Thoracic aorta (tissue), 2 donors: Measurements from ENCODE around the gene CLINT1. TPM values are rescaled to one million over a fixed set of nuclear protein-coding genes. Genes with fewer than 3 reads are reported as not detected.

Experiments
- ATAC-seq: fragments of 150-250 bp; one replicate; pipeline ENCODE4 v1.8.0; 2017; ENCODE audit warnings: low read depth; ENCODE audit not compliant: insufficient number of reproducible peaks, low FRiP score
- DNase-seq: peaks from one replicate; pipeline ENCODE4 v3.0.0-alpha.2; 2020; ENCODE audit warnings: low spot score
- H3K27ac ChIP-seq, 2 donors: fragments of 200-600 bp; sonication (generic); 1 replicate in 1 of 2; 2 replicates in 1 of 2; pipeline ENCODE4 v1.5.1; 2016; ENCODE audit warnings: mild to moderate bottlenecking in 2 of 2, moderate library complexity in 2 of 2
- H3K27me3 ChIP-seq: fragments of 200-600 bp; sonication (generic); replicated peaks from 2 replicates; pipeline ENCODE4 v1.6.0; 2016; ENCODE audit warnings: mild to moderate bottlenecking; ENCODE audit not compliant: insufficient read depth
- H3K36me3 ChIP-seq: fragments of 200-600 bp; sonication (generic); one replicate; pipeline ENCODE4 v1.5.1; 2016
- H3K4me1 ChIP-seq, 2 donors: fragments of 200-600 bp; sonication (generic); 1 replicate in 1 of 2; 2 replicates in 1 of 2; pipeline versions ENCODE4 v1.5.1 to v1.6.0; 2016; ENCODE audit warnings: low read depth in 2 of 2, mild to moderate bottlenecking in 1 of 2; ENCODE audit not compliant: control insufficient read depth in 1 of 2
- H3K4me3 ChIP-seq: fragments of 200-600 bp; sonication (generic); 2 replicates; pipeline ENCODE4 v1.5.1; 2016; ENCODE audit warnings: mild to moderate bottlenecking
- H3K9me3 ChIP-seq: fragments of 200-600 bp; sonication (generic); 2 replicates; pipeline ENCODE4 v1.5.1; 2016
- CTCF ChIP-seq: fragments of 200-600 bp; sonication (generic); IDR thresholded peaks from one replicate; pipeline ENCODE4 v1.5.1; 2019; ENCODE audit warnings: antibody characterized with exemption
- total RNA-seq, 2 donors: library from RNA; depleted of rRNA; stranded (reverse); fragments of >200 nt; gene quantifications; one replicate each; pipeline versions ENCODE4 v1.1.0 to v1.2.3, GENCODE V29; 2016

Gene CLINT1
- total RNA-seq, 2 donors from 2014 or later = 66.3 to 84.0 TPM

- Histone ChIP-seq H3K9me3 (no peaks in the 10 kb centered on the region), H3K27me3 (no peaks in the 10 kb centered on the region), H3K4me1 (no peaks in the 10 kb centered on the region), H3K4me3 (no peak overlapping the region), H3K27ac (no peak overlapping the region), H3K36me3 (no peaks in the 10 kb centered on the region)
- ATAC-seq (no peak), DNase-seq (no peak)
- no peak for TF ChIP-seq CTCF
Observed at GRCh38 chr5:157835041-157835440, 23.9 kb downstream of the CLINT1 start.

GRCh38 chr5:157828944-157829639 lies 29.9 kb downstream of the CLINT1 start:
- no peaks in the 10 kb centered on the region for H3K9me3 ChIP-seq
- no peak overlapping the region for H3K27ac ChIP-seq
- H3K27me3 ChIP-seq = no peaks in the 10 kb centered on the region
- TF ChIP-seq CTCF = no peak
- no peaks in the 10 kb centered on the region for H3K36me3 ChIP-seq
- no peak overlapping the region for H3K4me3 ChIP-seq
- no peak for DNase-seq
- ATAC-seq = no peak
- H3K4me1 ChIP-seq = peaks cover 29 to 52% of the 10 kb centered on the region in 2 donors

- Histone ChIP-seq H3K4me1 (peaks cover 29 to 52% of the 10 kb centered on the region in 2 donors), H3K27ac (peak overlapping the region in 1 of 2 donors; percentile 33), H3K4me3 (no peak overlapping the region), H3K36me3 (no peaks in the 10 kb centered on the region), H3K27me3 (no peaks in the 10 kb centered on the region), H3K9me3 (no peaks in the 10 kb centered on the region)
- TF ChIP-seq CTCF = no peak
- ATAC-seq (no peak), DNase-seq (no peak)
Observed at GRCh38 chr5:157828105-157828943, 30.6 kb downstream of the CLINT1 start.

- Histone ChIP-seq H3K36me3 (no peaks in the 10 kb centered on the region), H3K27me3 (no peaks in the 10 kb centered on the region), H3K27ac (no peak overlapping the region), H3K4me3 (no peak overlapping the region), H3K9me3 (no peaks in the 10 kb centered on the region), H3K4me1 (peaks cover 29 to 58% of the 10 kb centered on the region in 2 donors)
- no peak for TF ChIP-seq CTCF
- no peak for DNase-seq
- ATAC-seq = no peak
Observed at GRCh38 chr5:157827423-157827822, 31.5 kb downstream of the CLINT1 start.

GRCh38 chr5:157823655-157824054 lies 35.3 kb downstream of the CLINT1 start:
- TF ChIP-seq CTCF = no peak
- Histone ChIP-seq H3K27ac (no peak overlapping the region), H3K36me3 (no peaks in the 10 kb centered on the region)

More at GRCh38 chr5:157823655-157824054, 35.3 kb downstream of the CLINT1 start:
- Histone ChIP-seq H3K27me3 (no peaks in the 10 kb centered on the region), H3K4me1 (peaks cover 34 to 79% of the 10 kb centered on the region in 2 donors), H3K9me3 (no peaks in the 10 kb centered on the region), H3K4me3 (no peak overlapping the region)
- no peak for DNase-seq
- ATAC-seq = no peak
